CD4-positive, alpha-beta T cell treated with Interleukin-21 for 1 hour (primary cell): ENCODE results near the gene TUBG2.

ENCODE experiments used
- DNase-seq: peaks from one replicate; pipeline ENCODE4 v3.0.0-alpha.2; 2020

TUBG2 gene

GRCh38 chr17:42677921-42678781, 19.1 kb downstream of the TUBG2 start:
- peak; percentile 75 for DNase-seq

DNA sequence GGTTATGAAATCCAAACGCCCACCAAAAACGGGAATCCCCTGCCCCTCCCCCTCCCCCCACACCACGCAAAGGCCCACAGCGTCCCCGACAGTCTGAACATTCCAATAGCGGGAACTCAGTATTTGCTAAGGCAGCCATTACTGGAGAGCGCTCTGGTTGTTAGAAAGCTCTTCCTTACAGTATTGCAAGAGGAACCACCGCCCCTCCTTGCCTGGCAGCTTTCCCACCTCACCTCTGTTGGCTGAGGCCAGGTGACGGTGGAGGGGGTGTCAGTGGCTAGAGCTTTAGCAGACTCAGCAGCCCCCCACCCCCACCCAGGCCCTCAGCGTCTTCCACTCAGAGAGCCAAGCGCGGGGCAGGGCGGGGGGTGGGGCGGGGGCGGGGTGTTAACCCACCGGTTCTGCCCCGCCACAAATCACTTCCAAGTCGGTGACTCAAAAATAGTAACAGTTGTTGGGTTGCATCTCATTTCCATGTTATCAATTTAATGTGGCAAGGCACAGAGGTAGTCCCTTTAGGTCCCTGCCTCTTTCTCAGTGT, 19.9 kb downstream of the TUBG2 start:
- DNase-seq: peak; percentile 49

GRCh38 chr17:42679492-42680330, 20.6 kb downstream of the TUBG2 start:
- DNase-seq: peak; percentile 81

DNA sequence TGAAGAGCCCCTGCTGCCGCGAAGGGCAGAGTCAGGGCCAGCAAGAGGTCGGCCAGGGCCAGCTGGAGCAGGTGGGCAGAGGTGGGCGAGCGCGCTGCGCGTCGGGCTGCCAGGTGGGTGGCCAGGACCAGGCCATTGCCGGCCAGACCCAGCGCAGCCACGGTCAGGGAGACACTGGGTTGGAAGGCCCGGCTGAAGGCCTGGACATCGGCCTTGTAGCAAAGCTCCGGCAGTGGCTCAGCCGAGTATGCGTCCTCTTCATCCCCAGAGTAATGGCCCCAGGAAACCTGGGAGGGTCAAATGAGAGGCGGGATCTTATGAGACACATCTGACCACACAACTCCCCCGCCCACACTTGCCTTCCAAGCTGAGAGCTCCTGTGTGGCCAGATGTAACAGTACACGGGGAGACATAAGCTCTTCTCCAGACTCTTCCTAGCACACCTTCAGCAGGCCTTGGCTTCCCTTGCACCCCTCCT, 21.3 kb downstream of the TUBG2 start:
- DNase-seq: no peak

GRCh38 chr17:42681976-42682721, 23.1 kb downstream of the TUBG2 start, which contains the start of gene CNTNAP1:
CNTNAP1 (plus strand) TSS chr17:42682531; CDS start chr17:42682830, 299 bp downstream.
- no peak for DNase-seq

GRCh38 chr17:42682722-42683403, 23.8 kb downstream of the TUBG2 start:
- DNase-seq: no peak

GRCh38 chr17:42683407-42684034, 24.4 kb downstream of the TUBG2 start:
- no peak for DNase-seq

GRCh38 chr17:42684929-42685556, 26.0 kb downstream of the TUBG2 start:
- DNase-seq: no peak

DNA sequence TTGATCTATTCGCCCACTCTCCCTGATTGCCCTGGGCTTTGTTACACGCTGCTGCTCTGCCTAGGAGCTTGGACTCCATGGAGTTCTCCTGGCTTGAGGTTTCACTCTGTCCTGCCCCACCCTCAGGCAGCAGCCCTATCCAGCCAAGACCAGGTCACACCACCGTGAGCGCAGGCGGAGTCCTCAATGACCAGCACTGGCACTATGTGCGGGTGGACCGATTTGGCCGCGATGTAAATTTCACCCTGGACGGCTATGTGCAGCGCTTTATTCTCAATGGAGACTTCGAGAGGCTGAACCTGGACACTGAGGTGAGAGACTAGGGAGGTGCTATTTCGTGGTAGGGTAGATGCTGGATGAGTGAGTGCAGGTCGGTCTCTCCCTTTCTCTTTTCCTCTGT, 26.7 kb downstream of the TUBG2 start:
- DNase-seq: no peak

- no peak for DNase-seq
These were observed 27.5 kb downstream of the TUBG2 start for GRCh38 chr17:42686520-42687128.

DNA sequence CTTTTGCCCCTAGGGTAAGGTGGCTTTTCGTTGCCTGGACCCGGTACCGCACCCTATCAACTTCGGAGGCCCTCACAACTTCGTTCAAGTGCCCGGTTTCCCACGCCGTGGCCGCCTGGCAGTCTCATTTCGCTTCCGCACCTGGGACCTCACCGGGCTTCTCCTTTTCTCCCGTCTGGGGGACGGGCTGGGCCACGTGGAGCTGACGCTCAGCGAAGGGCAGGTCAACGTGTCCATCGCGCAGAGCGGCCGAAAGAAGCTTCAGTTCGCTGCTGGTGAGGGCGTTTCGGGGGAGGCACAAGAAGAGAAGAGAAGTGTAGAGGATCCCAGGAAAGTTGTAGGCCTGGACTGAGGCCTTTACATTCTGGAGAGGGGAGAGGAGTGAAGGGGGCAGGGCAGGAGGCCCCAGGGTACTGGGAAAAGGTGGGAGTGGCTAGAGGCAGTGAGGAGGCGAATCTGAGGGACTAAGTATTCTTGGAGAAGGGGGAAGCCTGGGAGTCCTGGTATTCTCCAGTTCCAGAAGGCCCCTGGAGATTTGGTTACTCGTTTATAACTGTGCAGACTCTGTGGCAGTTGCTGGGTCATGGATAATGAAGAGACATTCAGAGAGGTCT, 28.7 kb downstream of the TUBG2 start:
- no peak for DNase-seq

GRCh38 chr17:42690596-42690995, 31.5 kb downstream of the TUBG2 start:
- DNase-seq: no peak

DNA sequence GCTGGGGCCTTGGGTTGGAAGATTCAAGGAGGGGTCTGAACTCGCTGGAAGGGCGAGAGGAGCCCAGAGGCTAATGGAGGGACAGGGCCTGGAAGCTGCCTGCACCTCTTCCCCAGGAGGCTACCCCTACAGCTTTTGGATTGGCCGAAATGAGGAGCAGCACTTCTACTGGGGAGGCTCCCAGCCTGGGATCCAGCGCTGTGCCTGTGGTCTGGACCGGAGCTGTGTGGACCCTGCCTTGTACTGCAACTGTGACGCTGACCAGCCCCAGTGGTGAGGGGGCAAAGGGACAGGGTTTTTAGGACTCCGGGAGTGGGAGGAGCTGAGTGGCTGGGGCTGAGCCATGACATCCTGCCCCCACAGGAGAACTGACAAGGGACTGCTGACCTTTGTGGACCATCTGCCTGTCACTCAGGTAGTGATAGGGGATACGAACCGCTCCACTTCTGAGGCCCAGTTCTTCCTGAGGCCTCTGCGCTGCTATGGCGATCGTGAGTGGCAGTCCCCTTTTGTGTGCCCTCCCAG, 32.0 kb downstream of the TUBG2 start:
- no peak for DNase-seq

DNA sequence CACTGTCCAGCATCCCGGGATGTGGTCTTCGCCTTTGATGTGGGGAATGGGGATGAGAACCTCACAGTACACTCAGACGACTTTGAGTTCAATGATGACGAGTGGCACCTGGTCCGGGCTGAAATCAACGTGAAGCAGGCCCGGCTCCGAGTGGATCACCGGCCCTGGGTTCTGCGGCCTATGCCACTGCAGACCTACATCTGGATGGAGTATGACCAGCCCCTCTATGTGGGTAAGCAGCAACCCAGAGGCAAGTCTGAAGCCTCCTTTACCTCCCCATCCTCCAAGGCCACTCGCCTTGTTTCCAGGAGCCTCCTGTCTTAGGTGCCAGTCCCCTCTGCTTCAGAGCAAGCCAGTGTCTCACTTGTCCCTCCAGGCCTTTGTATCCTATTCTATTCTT, 33.4 kb downstream of the TUBG2 start:
- no peak for DNase-seq

GRCh38 chr17:42694524-42694923, 35.4 kb downstream of the TUBG2 start:
- DNase-seq: no peak

DNA sequence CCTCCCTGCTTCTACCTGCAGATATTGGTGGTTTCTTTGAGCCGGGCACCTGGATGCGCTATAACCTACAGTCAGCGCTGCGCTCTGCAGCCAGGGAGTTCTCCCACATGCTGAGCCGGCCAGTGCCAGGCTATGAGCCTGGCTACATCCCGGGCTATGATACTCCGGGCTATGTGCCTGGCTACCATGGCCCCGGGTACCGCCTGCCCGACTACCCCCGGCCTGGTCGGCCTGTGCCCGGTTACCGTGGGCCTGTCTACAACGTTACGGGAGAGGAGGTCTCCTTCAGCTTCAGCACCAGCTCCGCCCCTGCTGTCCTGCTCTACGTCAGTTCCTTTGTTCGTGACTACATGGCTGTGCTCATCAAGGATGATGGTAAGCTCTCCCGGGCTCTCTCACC, 36.4 kb downstream of the TUBG2 start:
- DNase-seq: no peak

GRCh38 chr17:42697108-42697811, 38.2 kb downstream of the TUBG2 start:
- DNase-seq: no peak

- DNase-seq: no peak
These were observed 39.8 kb downstream of the TUBG2 start for GRCh38 chr17:42698736-42699414.

GRCh38 chr17:42699415-42699740, 40.3 kb downstream of the TUBG2 start:
- DNase-seq: no peak
